BLaER1 treated with 17β-estradiol and CSF1 and Interleukin-3, amounts not matched to agents 10 nM and 100 nM (cell line): ENCODE results near the gene RGS9BP.
"Not testable (repeated sequence)": the region's sequence is repeated elsewhere in the genome, so short reads cannot be mapped to it uniquely, and the experiment has no call there.

Source experiments
- H3K27ac ChIP-seq, 11 experiments: shearing (Covaris generic); formaldehyde crosslinking; 2 replicates each; pipeline ENCODE4 v1.8.1; 2022
- H3K27me3 ChIP-seq, 11 experiments: shearing (Covaris generic); formaldehyde crosslinking; 2 replicates each; pipeline ENCODE4 v1.8.1; 2022
- H3K36me3 ChIP-seq, 11 experiments: shearing (Covaris generic); formaldehyde crosslinking; 2 replicates each; pipeline ENCODE4 v1.8.1; 2022
- H3K4me1 ChIP-seq, 10 experiments: shearing (Covaris generic); formaldehyde crosslinking; 2 replicates each; pipeline ENCODE4 v1.8.1; 2022
- H3K4me2 ChIP-seq, 11 experiments: shearing (Covaris generic); formaldehyde crosslinking; 2 replicates each; pipeline ENCODE4 v1.8.1; 2022
- H3K4me3 ChIP-seq, 10 experiments: shearing (Covaris generic); formaldehyde crosslinking; 2 replicates each; pipeline ENCODE4 v1.8.1; 2022
- H3K9ac ChIP-seq, 11 experiments: shearing (Covaris generic); formaldehyde crosslinking; 2 replicates each; pipeline ENCODE4 v1.8.1; 2022
- H3K9me3 ChIP-seq, 11 experiments: shearing (Covaris generic); formaldehyde crosslinking; replicated peaks in 1 of 11; 2 replicates each; pipeline ENCODE4 v1.8.1; 2022
- H4K20me1 ChIP-seq, 11 experiments: shearing (Covaris generic); formaldehyde crosslinking; 2 replicates each; pipeline ENCODE4 v1.8.1; 2022
- Cebpa-rat ChIP-seq, 11 experiments: shearing (Covaris generic); IDR thresholded peaks; 2 replicates each; pipeline ENCODE4 v1.8.1; 2022

The RGS9BP gene

GRCh38 chr19:32647361-32647760 is 28.3 kb upstream of the RGS9BP start:
- Histone ChIP-seq H3K27ac (no peak overlapping the region), H3K4me2 (no peak overlapping the region), H3K4me3 (no peak overlapping the region), H4K20me1 (peaks cover 4 to 32% (median 23%) of the 10 kb centered on the region in 11 experiments; a peak in 18 of 22 replicates), H3K9ac (no peak overlapping the region), H3K4me1 (peaks cover 0 to 9% (median 3%) of the 10 kb centered on the region in 10 experiments; a peak in 5 of 20 replicates), H3K9me3 (no peaks in the 10 kb centered on the region), H3K27me3 (no peaks in the 10 kb centered on the region), H3K36me3 (peaks cover 79 to 100% (median 89%) of the 10 kb centered on the region in 11 experiments)
- no peak for TF ChIP-seq Cebpa-rat (IDR thresholded peaks at IDR 0.05)

DNA sequence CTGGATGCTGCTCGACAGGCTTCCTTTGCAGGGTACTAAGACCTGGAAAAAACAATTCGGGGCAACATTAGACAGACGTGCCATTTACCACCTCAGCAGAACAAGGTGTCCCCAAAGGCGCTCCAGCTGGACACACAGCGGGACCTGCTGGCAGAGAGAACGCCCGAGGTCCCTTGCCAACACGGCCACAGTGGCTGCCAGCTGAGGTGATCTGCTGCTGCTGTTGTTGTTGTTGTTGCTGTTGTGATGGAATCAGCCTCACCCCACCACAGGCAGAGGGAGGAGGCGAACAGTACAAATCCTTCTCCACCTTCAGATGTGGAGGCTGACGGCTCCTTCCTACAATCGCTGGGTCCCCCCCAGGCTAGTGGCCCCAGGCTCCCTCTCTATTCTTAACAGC is 25.9 kb upstream of the RGS9BP start:
- H4K20me1 ChIP-seq, result peaks cover 6 to 49% (median 32%) of the 10 kb centered on the region in 11 experiments; a peak in 18 of 22 replicates
- no peak overlapping the region for H3K4me2 ChIP-seq
- H3K4me1 ChIP-seq, result peaks cover 0 to 10% (median 3%) of the 10 kb centered on the region in 10 experiments; a peak in 5 of 20 replicates
- no peak overlapping the region for H3K4me3 ChIP-seq
- peaks cover 69 to 98% (median 86%) of the 10 kb centered on the region in 11 experiments for H3K36me3 ChIP-seq
- TF ChIP-seq Cebpa-rat (IDR thresholded peaks at IDR 0.05), result no peak
- no peak overlapping the region for H3K27ac ChIP-seq
- H3K27me3 ChIP-seq, result no peaks in the 10 kb centered on the region
- no peaks in the 10 kb centered on the region for H3K9me3 ChIP-seq
- H3K9ac ChIP-seq, result no peak overlapping the region

- Histone ChIP-seq H4K20me1 (peaks cover 10 to 54% (median 35%) of the 10 kb centered on the region in 11 experiments; a peak in 19 of 22 replicates), H3K9ac (no peak overlapping the region), H3K27ac (no peak overlapping the region), H3K4me1 (peaks cover 0 to 10% (median 3%) of the 10 kb centered on the region in 10 experiments; a peak in 5 of 20 replicates), H3K9me3 (no peaks in the 10 kb centered on the region), H3K4me2 (no peak overlapping the region), H3K27me3 (no peaks in the 10 kb centered on the region), H3K36me3 (peaks cover 77 to 98% (median 88%) of the 10 kb centered on the region in 11 experiments), H3K4me3 (no peak overlapping the region)
- no peak for TF ChIP-seq Cebpa-rat (IDR thresholded peaks at IDR 0.05)
Measured at GRCh38 chr19:32650671-32651070, 25.0 kb upstream of the RGS9BP start.

DNA sequence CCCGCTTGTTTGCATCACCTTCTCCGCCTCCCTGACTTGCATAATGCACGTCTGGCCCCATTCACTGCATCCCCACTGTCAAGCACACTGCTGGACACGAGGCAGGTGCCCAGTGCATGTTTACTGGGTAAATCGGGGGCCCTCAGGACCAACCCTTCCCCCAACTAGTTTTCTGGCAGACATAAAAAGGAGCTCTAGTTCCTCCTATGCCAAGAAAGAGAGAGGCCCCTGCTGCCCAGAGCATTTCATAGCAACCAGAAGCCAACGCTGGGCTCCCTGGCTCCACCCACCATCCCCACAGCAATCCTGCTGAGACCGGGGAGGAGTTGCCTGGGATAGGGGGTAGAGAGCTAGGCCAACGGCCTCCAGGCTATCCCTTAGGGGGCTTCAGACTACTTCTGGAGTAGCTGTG is 23.9 kb upstream of the RGS9BP start:
- H3K36me3 ChIP-seq, result peaks cover 80 to 98% (median 89%) of the 10 kb centered on the region in 11 experiments
- no peak overlapping the region for H3K27ac ChIP-seq
- no peak overlapping the region for H3K9ac ChIP-seq
- H3K9me3 ChIP-seq, result no peaks in the 10 kb centered on the region
- peaks cover 10 to 61% (median 35%) of the 10 kb centered on the region in 11 experiments; a peak in 19 of 22 replicates for H4K20me1 ChIP-seq
- H3K27me3 ChIP-seq, result no peaks in the 10 kb centered on the region
- peaks cover 0 to 10% (median 3%) of the 10 kb centered on the region in 10 experiments; a peak in 5 of 20 replicates for H3K4me1 ChIP-seq
- no peak for TF ChIP-seq Cebpa-rat (IDR thresholded peaks at IDR 0.05)
- H3K4me2 ChIP-seq, result no peak overlapping the region
- H3K4me3 ChIP-seq, result no peak overlapping the region

- Histone ChIP-seq H4K20me1 (peaks cover 10 to 65% (median 35%) of the 10 kb centered on the region in 11 experiments; a peak in 19 of 22 replicates), H3K36me3 (peaks cover 78 to 98% (median 88%) of the 10 kb centered on the region in 11 experiments)
- H3K9ac ChIP-seq, H3K4me2 ChIP-seq, H3K9me3 ChIP-seq, H3K27me3 ChIP-seq, H3K27ac ChIP-seq, H3K4me3 ChIP-seq, H3K4me1 ChIP-seq: not testable (repeated sequence)
Measured at GRCh38 chr19:32652331-32652730, 23.3 kb upstream of the RGS9BP start.

DNA sequence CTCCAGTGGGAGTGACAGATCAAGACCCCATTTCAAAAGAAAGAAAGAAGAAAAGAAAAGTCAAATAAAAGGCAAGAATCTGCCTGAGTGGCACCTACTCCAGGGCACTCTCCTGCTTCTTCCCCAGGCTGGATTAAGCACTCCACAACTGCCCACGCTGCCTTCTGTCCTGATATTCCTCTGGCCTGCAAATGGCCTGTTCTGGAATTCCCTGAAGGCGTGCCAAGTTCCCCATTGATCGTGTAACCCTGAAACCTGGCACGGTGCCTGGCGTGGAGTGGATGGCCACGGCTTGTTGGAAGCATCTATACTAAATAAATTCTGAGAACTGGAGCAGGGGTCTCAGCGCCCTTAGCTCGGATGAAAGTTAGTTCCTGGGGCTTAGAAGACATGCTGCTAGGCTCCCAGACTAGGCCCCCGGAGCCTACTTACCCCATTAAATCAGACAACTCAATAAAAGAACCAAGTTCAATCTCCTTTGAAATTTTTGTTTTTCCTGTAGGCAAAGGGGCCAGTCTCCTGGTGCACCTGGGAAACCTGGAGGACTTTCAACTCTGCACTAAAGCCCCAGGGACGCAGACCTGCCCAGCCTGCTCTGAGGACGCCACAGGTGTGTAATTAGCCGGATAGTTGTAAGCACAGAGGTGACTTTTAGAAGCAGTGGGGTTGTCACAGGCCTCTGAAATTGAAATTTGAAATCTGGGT is 22.6 kb upstream of the RGS9BP start:
- peaks cover 0 to 10% (median 3%) of the 10 kb centered on the region in 10 experiments; a peak in 5 of 20 replicates for H3K4me1 ChIP-seq
- H3K4me2 ChIP-seq, result no peak overlapping the region
- H3K27ac ChIP-seq, result no peak overlapping the region
- no peaks in the 10 kb centered on the region for H3K9me3 ChIP-seq
- H3K4me3 ChIP-seq, result no peak overlapping the region
- no peak for TF ChIP-seq Cebpa-rat (IDR thresholded peaks at IDR 0.05)
- no peaks in the 10 kb centered on the region for H3K27me3 ChIP-seq
- peaks cover 10 to 72% (median 36%) of the 10 kb centered on the region in 11 experiments; a peak in 21 of 22 replicates for H4K20me1 ChIP-seq
- no peak overlapping the region for H3K9ac ChIP-seq
- peaks cover 78 to 98% (median 88%) of the 10 kb centered on the region in 11 experiments for H3K36me3 ChIP-seq

- Histone ChIP-seq H3K9me3 (no peaks in the 10 kb centered on the region), H3K27ac (no peak overlapping the region), H3K4me1 (peaks cover 0 to 10% (median 3%) of the 10 kb centered on the region in 10 experiments; a peak in 5 of 20 replicates), H3K9ac (no peak overlapping the region), H4K20me1 (peaks cover 15 to 77% (median 41%) of the 10 kb centered on the region in 11 experiments; a peak in 21 of 22 replicates), H3K27me3 (no peaks in the 10 kb centered on the region), H3K4me3 (no peak overlapping the region), H3K4me2 (no peak overlapping the region), H3K36me3 (peaks cover 78 to 98% (median 88%) of the 10 kb centered on the region in 11 experiments)
- no peak for TF ChIP-seq Cebpa-rat (IDR thresholded peaks at IDR 0.05)
Measured at GRCh38 chr19:32653599-32653915, 22.1 kb upstream of the RGS9BP start.

- H4K20me1 ChIP-seq, result peaks cover 39 to 87% (median 59%) of the 10 kb centered on the region in 11 experiments; a peak in 21 of 22 replicates
- H3K36me3 ChIP-seq, result peaks cover 59 to 80% (median 73%) of the 10 kb centered on the region in 11 experiments
Measured at GRCh38 chr19:32656379-32656778, 19.3 kb upstream of the RGS9BP start.

DNA sequence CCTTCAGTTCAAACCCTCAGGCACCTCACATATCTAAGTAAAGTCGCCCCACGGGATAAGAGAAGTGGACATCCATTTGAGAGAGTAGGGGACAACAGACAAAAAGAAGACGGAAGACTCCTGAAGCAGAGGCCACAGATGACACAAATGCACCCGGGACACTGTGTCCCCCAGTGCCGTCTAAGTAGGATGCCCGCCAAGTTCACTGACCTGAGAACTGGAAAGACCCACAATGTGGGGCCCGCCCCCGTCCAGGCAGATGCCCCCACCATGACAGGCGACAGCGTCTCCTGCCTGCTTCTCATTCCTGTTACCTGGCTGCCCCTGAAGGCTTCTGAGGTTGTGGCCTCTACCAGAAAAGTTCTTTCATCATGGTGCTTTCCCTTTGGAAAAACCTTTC is 17.6 kb upstream of the RGS9BP start:
- no peaks in the 10 kb centered on the region for H3K9me3 ChIP-seq
- no peak overlapping the region for H3K4me2 ChIP-seq
- H3K36me3 ChIP-seq, result peaks cover 49 to 71% (median 61%) of the 10 kb centered on the region in 11 experiments
- TF ChIP-seq Cebpa-rat (IDR thresholded peaks at IDR 0.05), result no peak
- H3K27me3 ChIP-seq, result no peaks in the 10 kb centered on the region
- H3K4me3 ChIP-seq, result no peak overlapping the region
- H3K4me1 ChIP-seq, result peaks cover 0 to 23% (median 13%) of the 10 kb centered on the region in 10 experiments; a peak in 15 of 20 replicates
- H3K9ac ChIP-seq, result no peak overlapping the region
- H3K27ac ChIP-seq, result no peak overlapping the region
- H4K20me1 ChIP-seq, result peaks cover 44 to 90% (median 63%) of the 10 kb centered on the region in 11 experiments; a peak in 21 of 22 replicates

More at GRCh38 chr19:32656379-32656778, 19.3 kb upstream of the RGS9BP start:
- H3K27me3 ChIP-seq, H3K9me3 ChIP-seq, H3K27ac ChIP-seq, H3K4me3 ChIP-seq, H3K4me2 ChIP-seq, H3K9ac ChIP-seq: not testable (repeated sequence)
- peaks cover 0 to 13% (median 3%) of the 10 kb centered on the region in 10 experiments; a peak in 10 of 20 replicates for H3K4me1 ChIP-seq
